Measurements from ENCODE around the gene TTC19. TPM values are rescaled to one million over a fixed set of nuclear protein-coding genes. Genes with fewer than 3 reads are reported as not detected.

The TTC19 gene
- total RNA-seq, 1 experiment from 2014 or later: 20.2 TPM

DNA sequence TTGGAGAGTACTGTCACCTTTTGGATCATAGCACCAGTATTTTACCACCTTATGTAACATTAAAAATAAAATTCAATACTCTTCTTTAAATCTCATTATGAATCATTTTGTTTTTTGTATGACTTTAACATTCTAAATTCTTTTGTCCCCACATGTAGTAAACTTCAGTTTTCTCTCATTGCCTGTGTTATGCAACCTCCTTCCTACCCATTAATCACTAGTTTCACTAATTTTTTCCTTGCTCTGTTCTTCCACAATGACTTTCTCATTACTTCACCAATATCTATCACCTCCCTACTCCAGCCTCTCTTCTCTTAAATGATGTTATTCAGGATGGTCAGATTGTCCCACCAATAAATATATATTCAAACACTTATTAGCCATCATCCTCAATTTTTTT, 68.7 kb downstream of the TTC19 start:
- Mint-ChIP-seq H3K36me3 (ENCODE audit: insufficient read depth, unreplicated experiment) (peaks cover 25% of the 10 kb centered on the region), H3K27ac (ENCODE audit: unreplicated experiment) (no peak overlapping the region)
- TF ChIP-seq, protein P1, sequence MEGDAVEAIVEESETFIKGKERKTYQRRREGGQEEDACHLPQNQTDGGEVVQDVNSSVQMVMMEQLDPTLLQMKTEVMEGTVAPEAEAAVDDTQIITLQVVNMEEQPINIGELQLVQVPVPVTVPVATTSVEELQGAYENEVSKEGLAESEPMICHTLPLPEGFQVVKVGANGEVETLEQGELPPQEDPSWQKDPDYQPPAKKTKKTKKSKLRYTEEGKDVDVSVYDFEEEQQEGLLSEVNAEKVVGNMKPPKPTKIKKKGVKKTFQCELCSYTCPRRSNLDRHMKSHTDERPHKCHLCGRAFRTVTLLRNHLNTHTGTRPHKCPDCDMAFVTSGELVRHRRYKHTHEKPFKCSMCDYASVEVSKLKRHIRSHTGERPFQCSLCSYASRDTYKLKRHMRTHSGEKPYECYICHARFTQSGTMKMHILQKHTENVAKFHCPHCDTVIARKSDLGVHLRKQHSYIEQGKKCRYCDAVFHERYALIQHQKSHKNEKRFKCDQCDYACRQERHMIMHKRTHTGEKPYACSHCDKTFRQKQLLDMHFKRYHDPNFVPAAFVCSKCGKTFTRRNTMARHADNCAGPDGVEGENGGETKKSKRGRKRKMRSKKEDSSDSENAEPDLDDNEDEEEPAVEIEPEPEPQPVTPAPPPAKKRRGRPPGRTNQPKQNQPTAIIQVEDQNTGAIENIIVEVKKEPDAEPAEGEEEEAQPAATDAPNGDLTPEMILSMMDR (IDR thresholded peaks at IDR 0.05; ENCODE audit: insufficient read depth in 1 of 2, low read depth in 1 of 2, low read length in 1 of 2, severe bottlenecking in 1 of 2, unreplicated experiment in 1 of 2): no peak

DNA sequence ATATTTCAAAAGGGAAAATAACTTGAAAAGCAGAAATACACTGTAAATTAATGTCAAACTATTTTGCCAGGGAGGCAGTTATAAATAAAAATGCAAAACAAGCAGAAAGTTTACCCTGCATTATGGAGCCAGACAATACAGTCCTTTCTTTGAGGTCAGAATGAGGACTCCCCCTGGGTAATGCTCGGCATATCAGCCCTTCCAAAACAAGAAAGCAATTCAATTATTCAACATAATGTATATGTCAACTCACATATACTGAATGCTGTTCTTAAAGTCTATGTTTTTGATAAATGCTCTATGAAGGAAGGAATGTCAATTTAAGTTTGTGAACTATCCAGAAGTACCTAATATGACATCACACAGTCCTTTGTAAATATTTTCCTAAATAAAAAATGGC, 72.4 kb downstream of the TTC19 start:
- H3K27me3 ChIP-seq (replicated peaks; ENCODE audit: control insufficient read depth, insufficient read depth, low read length): no peaks in the 10 kb centered on the region
- intact Hi-C loops (cut with micrococcal nuclease; ENCODE audit: unreplicated experiment): no loop called here
- H3K4me1 ChIP-seq: no peaks in the 10 kb centered on the region
- no peaks in the 10 kb centered on the region for H3K9me3 ChIP-seq
- BruUV-seq (replicated peaks): no TSS peak
- H3K4me1 Mint-ChIP-seq (ENCODE audit: low read depth, unreplicated experiment): no peaks in the 10 kb centered on the region
- ChIA-PET POLR2A (no interaction called here), CTCF (no interaction called here)
- H3K27me3 Mint-ChIP-seq (ENCODE audit: insufficient read depth, unreplicated experiment): no peaks in the 10 kb centered on the region
- DNase-seq: no peak
- H3K27ac Mint-ChIP-seq (ENCODE audit: unreplicated experiment): no peak overlapping the region
- H3K36me3 ChIP-seq (ENCODE audit: control insufficient read depth, insufficient read depth, low read length): no peaks in the 10 kb centered on the region
- H3K4me3 ChIP-seq (ENCODE audit: low read depth, low read length): no peak overlapping the region
- no peaks in the 10 kb centered on the region for H3K9me3 Mint-ChIP-seq (ENCODE audit: unreplicated experiment)
- peaks cover 31% of the 10 kb centered on the region for H3K36me3 Mint-ChIP-seq (ENCODE audit: insufficient read depth, unreplicated experiment)
- H3K4me3 Mint-ChIP-seq (ENCODE audit: unreplicated experiment): no peak overlapping the region
- TF ChIP-seq, protein P1 (IDR thresholded peaks at IDR 0.05; ENCODE audit: insufficient read depth in 1 of 2, low read depth in 1 of 2, low read length in 1 of 2, severe bottlenecking in 1 of 2, unreplicated experiment in 1 of 2): no peak

More for the DNA sequence above, 68.7 kb downstream of the TTC19 start:
- no peaks in the 10 kb centered on the region for H3K9me3 Mint-ChIP-seq (ENCODE audit: unreplicated experiment)
- no peaks in the 10 kb centered on the region for H3K36me3 ChIP-seq (ENCODE audit: control insufficient read depth, insufficient read depth, low read length)
- BruUV-seq (replicated peaks): no TSS peak
- H3K27me3 ChIP-seq (replicated peaks; ENCODE audit: control insufficient read depth, insufficient read depth, low read length): no peaks in the 10 kb centered on the region
- no peak overlapping the region for H3K4me3 Mint-ChIP-seq (ENCODE audit: unreplicated experiment)
- no peaks in the 10 kb centered on the region for H3K27me3 Mint-ChIP-seq (ENCODE audit: insufficient read depth, unreplicated experiment)
- no peak overlapping the region for H3K4me3 ChIP-seq (ENCODE audit: low read depth, low read length)
- POLR2A ChIA-PET: no interaction called here
- DNase-seq: no peak
- H3K4me1 Mint-ChIP-seq (ENCODE audit: low read depth, unreplicated experiment): no peaks in the 10 kb centered on the region
- CTCF ChIA-PET: no interaction called here
- no peaks in the 10 kb centered on the region for H3K4me1 ChIP-seq
- H3K9me3 ChIP-seq: no peaks in the 10 kb centered on the region
- intact Hi-C loops (cut with micrococcal nuclease; ENCODE audit: unreplicated experiment): no loop called here

DNA sequence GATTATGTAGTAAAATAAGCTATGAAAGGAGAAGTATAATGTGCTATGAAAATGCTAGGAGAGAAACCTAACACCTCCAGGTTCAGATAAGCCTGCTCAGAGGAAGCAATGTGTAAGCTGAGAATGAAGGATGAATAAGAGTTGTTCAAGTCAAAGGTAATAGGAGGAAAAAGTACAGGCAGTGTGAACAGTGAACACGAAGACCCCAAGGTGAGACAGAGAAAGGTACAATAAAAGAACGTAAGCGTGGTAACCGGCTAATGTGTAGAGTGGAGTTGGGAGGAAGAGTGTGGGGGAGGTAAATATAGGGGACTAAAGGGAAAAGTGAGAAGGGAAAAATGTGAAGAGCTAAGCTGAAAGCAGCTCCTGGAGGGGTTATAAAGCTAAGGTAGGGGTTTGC, 74.2 kb downstream of the TTC19 start:
- H3K36me3 ChIP-seq (ENCODE audit: control insufficient read depth, insufficient read depth, low read length): no peaks in the 10 kb centered on the region
- BruUV-seq (replicated peaks): no TSS peak
- POLR2A ChIA-PET: no interaction called here
- H3K4me3 ChIP-seq (ENCODE audit: low read depth, low read length): no peak overlapping the region
- no peaks in the 10 kb centered on the region for H3K4me1 ChIP-seq
- Mint-ChIP-seq H3K4me3 (ENCODE audit: unreplicated experiment) (no peak overlapping the region), H3K27ac (ENCODE audit: unreplicated experiment) (no peak overlapping the region), H3K9me3 (ENCODE audit: unreplicated experiment) (no peaks in the 10 kb centered on the region), H3K27me3 (ENCODE audit: insufficient read depth, unreplicated experiment) (no peaks in the 10 kb centered on the region), H3K36me3 (ENCODE audit: insufficient read depth, unreplicated experiment) (peaks cover 34% of the 10 kb centered on the region), H3K4me1 (ENCODE audit: low read depth, unreplicated experiment) (no peaks in the 10 kb centered on the region)
- no peak for DNase-seq
- TF ChIP-seq, protein P1 (IDR thresholded peaks at IDR 0.05; ENCODE audit: insufficient read depth in 1 of 2, low read depth in 1 of 2, low read length in 1 of 2, severe bottlenecking in 1 of 2, unreplicated experiment in 1 of 2): no peak
- intact Hi-C loops (cut with micrococcal nuclease; ENCODE audit: unreplicated experiment): no loop called here
- H3K27me3 ChIP-seq (replicated peaks; ENCODE audit: control insufficient read depth, insufficient read depth, low read length): no peaks in the 10 kb centered on the region
- H3K9me3 ChIP-seq: no peaks in the 10 kb centered on the region
- CTCF ChIA-PET: no interaction called here
